Endothelial cell of umbilical vein (primary cell): Measurements from ENCODE around the gene SNW1.
"Not testable (repeated sequence)": the region's sequence is repeated elsewhere in the genome, so short reads cannot be mapped to it uniquely, and the experiment has no call there.

ENCODE experiments used
- CTCF ChIP-seq, 2 donors: IDR thresholded peaks; 1 replicate in 1 of 2; 2 replicates in 1 of 2; pipeline ENCODE4 v1.5.1; 2011; ENCODE audit warnings: low read length in 2 of 2, mild to moderate bottlenecking in 2 of 2, moderate library complexity in 2 of 2, control low read depth in 1 of 2, inconsistent platforms in 1 of 2, low read depth in 1 of 2; ENCODE audit not compliant: insufficient read depth in 1 of 2; ENCODE audit errors: extremely low read depth in 1 of 2
- EZH2 ChIP-seq: IDR thresholded peaks from 2 replicates; pipeline ENCODE4 v1.6.1; 2012; ENCODE audit warnings: borderline replicate concordance, low read depth, mild to moderate bottlenecking, moderate library complexity, low read length, inconsistent platforms; ENCODE audit not compliant: severe bottlenecking
- GATA2 ChIP-seq: IDR thresholded peaks from 2 replicates; pipeline ENCODE4 v1.7.0; 2011; ENCODE audit warnings: low read depth, mild to moderate bottlenecking, moderate library complexity, mixed read lengths, low read length; ENCODE audit not compliant: insufficient read length, insufficient read depth
- MAX ChIP-seq: IDR thresholded peaks from 2 replicates; pipeline ENCODE4 v1.6.1; 2011; ENCODE audit not compliant: insufficient read depth, insufficient read length
- POLR2A ChIP-seq: IDR thresholded peaks from 2 replicates; pipeline ENCODE4 v1.6.1; 2012; ENCODE audit warnings: low read depth, mild to moderate bottlenecking, control low read depth, low read length
- POLR2AphosphoS5 ChIP-seq: IDR thresholded peaks from 2 replicates; pipeline ENCODE4 v1.6.1; 2012; ENCODE audit warnings: low read depth, mild to moderate bottlenecking, control low read depth, low read length, moderate library complexity; ENCODE audit not compliant: insufficient read depth

- TF ChIP-seq GATA2; POLR2AphosphoS5; POLR2A; CTCF (IDR thresholded peaks at IDR 0.05; ENCODE audit: extremely low read depth in 1 of 2, insufficient read depth in 1 of 2, low read depth in 1 of 2, low read length in 2 of 2); EZH2; MAX: not testable (repeated sequence)
These were observed 13.5 kb downstream of the SNW1 start for GRCh38 chr14:77747425-77747824.
